HG02678 (cell line): Measurements from ENCODE around the gene GLT1D1.

Experiments used
- ATAC-seq: cut with Tn5 transposase; IDR thresholded peaks from one replicate; pipeline ENCODE4 v1.9.1; 2021; ENCODE audit warnings: mild to moderate bottlenecking, moderate library complexity; ENCODE audit not compliant: unreplicated experiment

GLT1D1 gene

GRCh38 chr12:128992550-128992949 lies 139.3 kb downstream of the GLT1D1 start:
- no peak for ATAC-seq

DNA sequence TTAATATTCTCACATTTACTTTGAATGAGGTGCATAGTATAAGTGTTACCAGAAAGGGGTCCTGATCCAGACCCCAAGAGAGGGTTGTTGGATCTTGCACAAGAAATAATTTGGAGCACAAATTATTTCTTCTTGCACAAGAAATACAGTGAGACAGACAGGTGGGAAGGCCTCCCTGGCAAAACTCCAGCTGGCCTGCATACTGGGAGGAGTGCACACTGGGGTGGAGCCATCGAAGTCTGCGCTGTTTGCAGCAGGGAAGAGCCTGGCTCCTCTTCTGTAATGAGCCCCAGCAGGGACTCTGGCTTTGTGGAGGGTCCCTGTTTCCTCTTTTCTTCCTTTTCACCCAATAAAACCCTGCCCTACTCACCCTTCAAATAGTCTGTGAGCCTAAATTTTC lies 141.6 kb downstream of the GLT1D1 start:
- no peak for ATAC-seq

- ATAC-seq = no peak
These were observed 142.3 kb downstream of the GLT1D1 start for GRCh38 chr12:128995619-128996018.

DNA sequence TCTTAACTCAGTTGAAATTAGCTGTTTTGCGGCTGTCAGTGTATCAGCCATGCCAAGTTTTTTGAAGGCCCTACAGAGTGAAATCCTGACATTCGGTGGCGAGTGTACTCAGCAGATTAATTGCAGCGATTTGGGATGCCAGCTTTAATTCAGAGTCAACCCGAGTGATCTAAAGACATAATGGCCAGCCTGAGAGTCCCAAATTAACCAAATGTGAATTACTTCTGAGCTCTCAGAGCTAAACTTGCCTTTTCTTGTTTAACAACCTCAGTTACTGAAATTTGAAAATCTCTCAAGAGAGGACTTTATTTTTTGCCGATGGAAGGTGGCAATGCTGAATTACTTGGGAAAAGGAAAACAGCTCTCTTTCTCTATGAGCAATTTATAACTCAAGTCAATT lies 148.5 kb downstream of the GLT1D1 start:
- ATAC-seq = no peak

DNA sequence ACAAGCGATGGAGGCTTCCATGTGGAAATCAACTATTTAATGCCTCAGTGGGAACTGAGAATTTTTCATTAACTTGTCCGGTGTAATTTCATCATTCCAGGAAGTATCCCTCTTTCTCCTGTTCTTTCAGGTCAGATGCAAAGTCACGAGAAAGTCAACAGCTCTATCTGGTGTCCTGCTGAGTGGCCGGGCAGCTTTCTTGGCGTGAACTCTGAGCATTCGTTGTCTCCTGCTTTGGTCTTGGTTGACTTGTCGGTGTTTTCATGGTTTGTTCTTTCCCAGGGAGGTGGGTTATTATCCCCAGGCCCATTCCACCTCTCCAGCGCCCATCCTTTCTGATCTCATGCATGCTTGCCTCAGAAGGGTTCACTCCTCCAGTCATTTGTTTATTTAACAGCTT lies 149.1 kb downstream of the GLT1D1 start:
- ATAC-seq = no peak

- no peak for ATAC-seq
These were observed 152.1 kb downstream of the GLT1D1 start for GRCh38 chr12:129005416-129005815.

DNA sequence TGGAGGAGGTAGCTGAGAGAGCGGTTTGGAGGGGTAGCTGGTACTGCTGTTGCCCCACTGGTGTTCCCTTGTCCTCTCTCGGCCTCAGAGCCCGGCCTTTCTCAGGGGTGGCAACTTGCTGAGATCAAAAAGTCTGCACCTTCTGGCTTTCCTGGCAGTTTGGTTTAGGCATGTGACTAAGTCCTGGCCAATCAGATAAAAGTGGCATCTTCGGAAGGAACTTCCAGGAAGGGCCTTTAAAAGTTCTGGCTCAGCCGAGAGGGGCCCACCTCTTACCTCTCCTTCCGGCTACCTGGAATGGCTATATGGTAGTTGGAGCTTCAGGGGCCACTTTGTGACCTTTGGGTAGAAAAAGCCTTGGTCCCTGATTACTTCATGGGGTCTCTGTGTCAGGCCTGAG lies 152.6 kb downstream of the GLT1D1 start:
- ATAC-seq = no peak

DNA sequence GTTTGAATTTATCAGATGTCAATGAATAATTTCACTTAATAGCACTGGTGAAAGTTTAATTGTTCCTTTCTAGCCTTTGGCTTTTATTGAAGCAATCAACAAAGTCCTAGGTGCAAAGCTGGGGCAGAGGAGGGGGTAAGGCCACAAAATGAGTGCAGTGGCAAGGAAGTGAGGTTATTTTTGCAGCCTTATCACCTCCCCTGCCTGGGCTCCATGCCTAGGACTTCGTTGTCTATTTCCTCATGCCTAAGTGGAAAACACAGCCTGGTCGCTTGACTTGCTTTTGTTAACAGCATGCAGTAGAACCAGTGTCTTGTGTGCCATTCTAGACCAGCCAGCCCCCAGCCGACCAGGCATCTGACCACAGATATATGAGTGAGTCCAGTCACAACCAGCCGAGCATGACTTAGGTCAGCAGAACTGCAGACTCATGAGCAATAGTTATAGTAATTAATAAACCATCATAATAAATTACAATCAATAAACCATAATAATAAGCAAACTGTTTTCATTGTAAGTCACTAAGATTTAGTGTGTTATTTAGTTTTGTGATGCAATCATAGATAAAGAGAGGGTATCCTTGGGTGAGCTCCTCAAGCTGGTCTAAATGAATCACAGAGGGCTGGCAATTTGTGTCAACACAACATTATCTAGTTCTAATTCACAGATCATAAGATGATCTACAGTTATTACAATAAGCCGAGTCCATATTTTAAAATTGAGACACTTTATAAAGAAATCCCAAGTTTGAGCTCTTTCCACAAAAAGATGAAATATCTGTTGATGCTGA lies 156.8 kb downstream of the GLT1D1 start:
- no peak for ATAC-seq

DNA sequence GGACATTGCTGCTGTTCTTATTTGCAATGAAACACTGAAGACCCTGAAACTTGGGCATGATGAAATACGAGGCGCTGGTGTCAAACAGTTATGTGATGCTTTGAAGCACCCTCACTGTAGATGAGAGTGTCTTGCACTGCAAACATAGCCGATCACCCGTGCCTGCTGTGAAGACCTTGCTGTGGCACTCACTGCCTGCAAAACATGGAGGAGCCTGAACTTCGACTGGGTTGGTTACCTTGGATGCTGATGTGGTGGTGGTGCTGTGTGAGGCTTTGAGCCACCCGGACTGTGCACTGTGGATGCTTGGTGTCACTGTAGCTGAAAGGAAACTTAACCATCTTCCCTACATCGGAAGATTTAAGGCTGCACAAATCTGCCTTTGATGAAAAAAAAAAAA lies 162.9 kb downstream of the GLT1D1 start:
- ATAC-seq = no peak

- no peak for ATAC-seq
These were observed 171.8 kb downstream of the GLT1D1 start for GRCh38 chr12:129025055-129025454.

- no peak for ATAC-seq
These were observed 175.6 kb downstream of the GLT1D1 start for GRCh38 chr12:129028844-129029243.
